Measurements from ENCODE around the gene CUX1. TPM values are rescaled to one million over a fixed set of nuclear protein-coding genes. Genes with fewer than 3 reads are reported as not detected.

Gene CUX1
- total RNA-seq, 1 experiment from 2014 or later, result 39.6 TPM

- peaks cover 18% of the 10 kb centered on the region for H3K4me1 ChIP-seq (ENCODE audit: insufficient read depth, low read length)
- H3K4me3 ChIP-seq (ENCODE audit: low read length), result no peak overlapping the region
- H4K20me1 ChIP-seq (ENCODE audit: low read length), result 0 out of 2 replicates have a peak, but pooled peaks cover 4% of the 10 kb centered on the region
- no peaks in the 10 kb centered on the region for H3K9me2 ChIP-seq (replicated peaks; ENCODE audit: low read length)
- H3K36me3 ChIP-seq (ENCODE audit: low read depth, low read length), result no peaks in the 10 kb centered on the region
- ChIA-PET CTCF (no interaction called here), POLR2A (ENCODE audit: unreplicated experiment) (no interaction called here)
- TF ChIP-seq EZH2phosphoT487 (IDR thresholded peaks at IDR 0.05; ENCODE audit: borderline replicate concordance, low read length), result no peak
- no peak for TF ChIP-seq EZH2 (IDR thresholded peaks at IDR 0.05; ENCODE audit: low read length, unreplicated experiment)
- no peak overlapping the region for H3K9ac ChIP-seq (ENCODE audit: low read length)
- no peak for DNase-seq
- ATAC-seq, result no peak
- no peak overlapping the region for H3K4me2 ChIP-seq (ENCODE audit: low read length)
- intact Hi-C loops (cut with micrococcal nuclease), result loop anchor here (10.0 kb wide), 1 partner anchor 271 kb away; no protein-coding TSS in a partner anchor
- no peak overlapping the region for H2AFZ ChIP-seq (ENCODE audit: low read length)
- peaks cover 91% of the 10 kb centered on the region for H3K79me2 ChIP-seq (ENCODE audit: low read length)
- no TSS peak for BruUV-seq (replicated peaks)
- H3K27me3 ChIP-seq (ENCODE audit: low read length), result no peaks in the 10 kb centered on the region
- no peaks in the 10 kb centered on the region for H3F3A ChIP-seq (ENCODE audit: low read length, unreplicated experiment)
- no peak overlapping the region for H3K27ac ChIP-seq (ENCODE audit: low read length)
- H3K9me3 ChIP-seq (ENCODE audit: low read length), result no peaks in the 10 kb centered on the region
Measured at GRCh38 chr7:101853684-101854083, 36.3 kb downstream of the CUX1 start.

- intact Hi-C loops (cut with micrococcal nuclease), result loop anchor here (10.0 kb wide), 1 partner anchor 271 kb away; no protein-coding TSS in a partner anchor
- H3K79me2 ChIP-seq (ENCODE audit: low read length), result peaks cover 91% of the 10 kb centered on the region
Measured at GRCh38 chr7:101854084-101854865, 36.8 kb downstream of the CUX1 start.

More at GRCh38 chr7:101854084-101854865, 36.8 kb downstream of the CUX1 start:
- ATAC-seq (no peak), DNase-seq (no peak)
- CTCF ChIA-PET, result no interaction called here
- BruUV-seq (replicated peaks), result no TSS peak
- 0 out of 2 replicates have a peak, but pooled peaks cover 4% of the 10 kb centered on the region for H4K20me1 ChIP-seq (ENCODE audit: low read length)
- H2AFZ ChIP-seq (ENCODE audit: low read length), result no peak overlapping the region
- no peaks in the 10 kb centered on the region for H3K36me3 ChIP-seq (ENCODE audit: low read depth, low read length)
- H3F3A ChIP-seq (ENCODE audit: low read length, unreplicated experiment), result no peaks in the 10 kb centered on the region
- peaks cover 19% of the 10 kb centered on the region for H3K4me1 ChIP-seq (ENCODE audit: insufficient read depth, low read length)
- H3K9me2 ChIP-seq (replicated peaks; ENCODE audit: low read length), result no peaks in the 10 kb centered on the region
- POLR2A ChIA-PET (ENCODE audit: unreplicated experiment), result no interaction called here
- H3K27me3 ChIP-seq (ENCODE audit: low read length), result no peaks in the 10 kb centered on the region
- no peak overlapping the region for H3K9ac ChIP-seq (ENCODE audit: low read length)
- no peak overlapping the region for H3K4me2 ChIP-seq (ENCODE audit: low read length)
- no peak overlapping the region for H3K27ac ChIP-seq (ENCODE audit: low read length)
- H3K4me3 ChIP-seq (ENCODE audit: low read length), result no peak overlapping the region
- TF ChIP-seq EZH2 (IDR thresholded peaks at IDR 0.05; ENCODE audit: low read length, unreplicated experiment) (no peak), EZH2phosphoT487 (IDR thresholded peaks at IDR 0.05; ENCODE audit: borderline replicate concordance, low read length) (no peak), CTCF (conservative IDR thresholded peaks at IDR 0.05; ENCODE audit: low read depth, low read length) (no peak)
- H3K9me3 ChIP-seq (ENCODE audit: low read length), result no peaks in the 10 kb centered on the region
